Erythroblast (primary cell): ENCODE measurements around the gene STX7.

Experiments
- GATA1 ChIP-seq: IDR thresholded peaks from 2 replicates; pipeline ENCODE4 v1.6.1; 2011; ENCODE audit warnings: low read depth, mild to moderate bottlenecking, control low read depth, low read length, moderate library complexity
- POLR2A ChIP-seq: IDR thresholded peaks from 2 replicates; pipeline ENCODE4 v1.6.1; 2011; ENCODE audit warnings: mild to moderate bottlenecking, low read length

DNA sequence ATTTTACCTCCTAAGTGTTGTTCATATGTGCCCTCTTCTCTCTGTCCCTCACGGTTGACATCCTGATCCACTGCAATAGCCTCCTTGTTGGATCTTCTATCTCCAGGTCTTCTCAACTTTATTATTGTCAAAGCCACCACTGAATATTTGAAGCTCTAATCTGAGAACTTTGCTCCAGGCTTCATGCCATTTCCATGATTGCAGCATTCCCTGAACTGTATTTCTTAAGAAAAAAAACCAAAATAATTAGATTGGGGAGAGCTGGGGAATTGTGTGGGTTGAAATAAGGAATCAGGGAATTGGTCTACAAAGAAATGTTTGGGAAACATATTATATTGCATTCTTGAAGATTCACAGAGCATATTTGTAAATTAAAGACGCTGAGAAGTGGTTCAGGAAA is 2.5 kb upstream of the STX7 start:
- no peak for TF ChIP-seq POLR2A
- TF ChIP-seq GATA1 = no peak
